Stimulated activated CD4-positive, alpha-beta T cell treated with anti-CD3 and anti-CD28 coated beads, Interleukin-12 subunit alpha, Interleukin-12 subunit beta, amount 100 ng/mL, for 4 hours (primary cell): ENCODE data around the gene COL23A1.

Source experiments
- DNase-seq: peaks from one replicate; pipeline ENCODE4 v3.0.0-alpha.2; 2020

The COL23A1 gene

GRCh38 chr5:178587763-178588611, 2.2 kb downstream of the COL23A1 start:
- DNase-seq = no peak

DNA sequence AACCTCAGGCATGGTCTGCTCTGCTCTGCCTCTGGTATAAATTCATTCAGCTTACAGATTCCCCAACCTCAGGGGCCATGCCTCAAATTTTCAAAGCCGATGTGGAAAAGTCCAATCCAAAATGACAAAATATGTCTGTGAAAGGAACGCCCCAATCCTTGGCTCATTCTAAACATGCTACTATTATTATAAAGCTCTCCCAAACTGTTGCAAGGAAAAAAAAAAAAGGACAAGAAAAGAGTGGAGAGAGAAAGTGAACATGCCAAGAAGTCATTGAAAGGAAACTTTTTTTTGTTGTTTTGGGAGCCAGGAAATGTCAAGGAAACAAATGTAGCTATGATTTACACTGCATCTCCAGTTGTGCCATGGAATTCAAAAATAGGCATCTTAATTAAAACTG, 3.8 kb downstream of the COL23A1 start:
- no peak for DNase-seq

GRCh38 chr5:178585421-178585820, 4.8 kb downstream of the COL23A1 start:
- DNase-seq = peak; percentile 34

DNA sequence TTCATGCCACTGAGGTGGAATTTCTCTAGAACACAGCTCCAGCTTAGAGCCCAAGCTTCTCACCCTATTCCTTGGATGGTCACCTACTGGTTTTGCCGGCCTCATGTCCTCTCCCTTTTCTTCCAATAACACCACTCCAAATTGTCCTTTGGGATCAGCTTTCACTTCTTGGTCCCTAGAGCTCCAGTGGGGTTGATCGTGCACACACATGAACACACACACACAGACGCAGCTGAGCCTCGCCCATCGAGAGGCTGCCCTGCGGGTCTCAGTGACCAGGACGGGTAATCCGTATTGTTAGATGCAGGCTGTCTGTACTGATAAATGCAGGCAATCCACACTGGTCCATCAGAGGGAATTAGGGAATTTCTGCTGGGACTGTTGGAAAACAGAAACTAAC, 6.9 kb downstream of the COL23A1 start:
- DNase-seq = no peak

GRCh38 chr5:178582291-178582690, 7.9 kb downstream of the COL23A1 start:
- DNase-seq = no peak

DNA sequence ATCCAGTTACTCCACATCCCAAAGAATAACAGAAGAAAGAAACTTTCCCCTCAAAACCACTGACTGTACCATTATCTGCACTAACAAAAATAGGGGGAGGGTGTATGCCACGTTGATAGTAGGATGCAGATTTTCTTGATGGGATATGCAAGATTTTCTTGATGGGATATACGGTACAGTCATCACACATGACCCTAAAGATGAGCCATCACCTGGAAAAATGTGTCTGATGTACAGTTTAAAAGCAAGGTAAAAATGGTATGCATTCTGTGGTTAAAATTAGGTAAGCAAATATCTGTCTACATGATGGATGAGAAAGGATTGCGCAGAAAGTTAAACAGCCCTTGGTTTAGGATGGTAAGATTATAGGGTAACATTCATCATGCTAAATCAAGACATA, 8.6 kb downstream of the COL23A1 start:
- DNase-seq = no peak

- no peak for DNase-seq
These were observed 9.8 kb downstream of the COL23A1 start for GRCh38 chr5:178580271-178580955.

GRCh38 chr5:178577944-178578343, 12.2 kb downstream of the COL23A1 start:
- DNase-seq = no peak

GRCh38 chr5:178577376-178577839, 12.8 kb downstream of the COL23A1 start:
- no peak for DNase-seq

- DNase-seq = no peak
These were observed 13.4 kb downstream of the COL23A1 start for GRCh38 chr5:178576591-178577351.

- DNase-seq = no peak
These were observed 17.0 kb downstream of the COL23A1 start for GRCh38 chr5:178573216-178573615.

- DNase-seq = no peak
These were observed 17.6 kb downstream of the COL23A1 start for GRCh38 chr5:178572617-178573016.

DNA sequence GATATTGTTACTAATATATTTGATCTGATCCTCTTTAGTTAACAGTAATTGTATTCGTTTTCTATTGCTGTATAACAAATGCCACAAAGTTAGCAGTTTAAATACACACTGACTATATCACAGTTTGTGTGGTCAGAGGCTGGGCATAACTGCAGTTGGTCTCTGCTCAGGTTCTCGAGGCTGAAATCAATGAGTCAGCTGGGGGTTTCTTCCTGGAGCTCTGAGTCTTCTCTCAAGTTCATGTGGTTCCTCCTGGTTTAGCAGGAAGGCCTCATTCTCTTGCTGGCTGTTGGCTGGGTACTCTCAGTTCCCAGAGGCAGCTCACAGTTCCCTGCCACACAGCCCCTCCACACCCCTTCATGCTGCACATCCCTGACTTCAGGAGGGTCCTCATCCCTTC, 20.7 kb downstream of the COL23A1 start:
- DNase-seq = no peak

DNA sequence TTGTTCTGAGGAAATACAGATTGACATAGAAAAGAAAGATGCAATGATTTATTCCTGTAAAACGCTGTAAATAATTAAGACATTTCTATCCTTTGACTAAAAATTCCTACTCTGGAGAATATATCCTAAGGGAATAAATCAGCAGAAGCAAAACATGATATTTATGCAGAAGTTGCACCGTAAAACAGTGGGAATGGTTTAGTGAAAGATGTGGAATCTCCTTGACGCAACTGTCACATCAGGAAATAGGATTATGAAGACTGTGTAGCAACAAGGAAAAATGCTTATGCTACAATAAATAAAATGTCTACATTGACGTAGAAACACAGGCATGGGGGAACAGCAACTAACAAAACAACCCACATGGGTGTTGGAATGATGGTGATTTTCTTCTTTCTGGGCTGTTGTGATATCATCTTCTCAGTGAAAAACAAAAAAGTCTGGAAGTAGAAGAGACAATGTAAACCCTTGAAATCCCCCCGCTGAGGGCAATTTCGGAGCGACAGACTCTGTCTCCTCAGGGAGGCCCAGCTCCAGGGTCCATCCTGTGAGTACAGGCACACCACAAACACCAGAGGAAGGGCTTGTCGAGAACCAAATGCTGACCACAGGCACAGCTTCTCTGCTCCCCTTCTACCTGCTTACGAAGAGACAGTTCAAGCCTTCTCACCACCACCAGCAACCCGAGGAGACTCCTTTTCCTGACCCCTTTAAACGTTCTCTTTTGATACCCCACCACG, 25.2 kb downstream of the COL23A1 start:
- DNase-seq = no peak

- DNase-seq = no peak
These were observed 25.8 kb downstream of the COL23A1 start for GRCh38 chr5:178564397-178564796.

GRCh38 chr5:178563621-178564020, 26.6 kb downstream of the COL23A1 start:
- no peak for DNase-seq

DNA sequence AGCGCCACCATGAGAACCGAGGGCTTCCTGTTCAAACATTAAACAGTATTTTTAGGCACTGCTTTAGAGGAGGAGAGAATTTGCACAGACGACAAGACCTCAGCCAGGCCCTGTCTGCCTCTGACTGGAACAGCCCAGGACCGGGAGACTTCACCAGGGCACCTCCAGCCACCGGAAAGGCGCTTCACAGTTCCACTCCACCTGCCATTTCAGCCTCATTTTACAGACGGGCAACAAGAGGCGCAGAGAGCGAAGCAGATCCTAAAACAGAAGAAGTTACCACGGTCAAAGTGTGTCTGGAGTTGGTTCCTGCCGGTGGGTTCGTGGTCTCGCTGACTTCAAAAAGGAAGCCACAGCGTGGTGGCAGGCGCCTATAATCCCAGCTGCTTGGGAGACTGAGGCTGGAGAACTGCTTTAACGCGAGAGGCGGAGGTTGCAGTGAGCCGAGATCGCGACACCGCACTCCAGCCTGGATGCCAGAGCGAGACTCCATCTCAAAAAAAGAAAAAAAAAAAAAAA, 28.4 kb downstream of the COL23A1 start:
- DNase-seq = no peak

- DNase-seq = no peak
These were observed 29.3 kb downstream of the COL23A1 start for GRCh38 chr5:178560911-178561310.

DNA sequence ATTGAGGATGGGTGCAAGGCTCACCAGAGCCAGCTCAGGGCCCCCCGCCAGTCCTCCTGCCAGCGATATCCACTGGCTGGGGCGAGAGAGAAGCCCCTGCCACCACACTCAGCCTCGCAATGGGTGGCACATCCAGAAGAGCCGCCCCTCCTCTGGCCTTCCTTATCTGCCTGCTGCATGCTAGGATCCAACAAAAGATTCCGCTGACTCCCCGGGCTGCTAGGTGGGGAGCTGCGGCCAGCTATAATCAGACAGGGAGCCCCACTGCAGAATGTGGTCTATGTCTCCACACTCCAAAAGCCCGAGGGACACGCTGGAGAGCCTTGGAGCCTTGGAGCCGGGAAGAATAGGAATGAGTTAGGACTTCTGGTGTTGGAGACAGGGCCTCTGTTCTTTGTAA, 32.8 kb downstream of the COL23A1 start:
- DNase-seq = no peak

DNA sequence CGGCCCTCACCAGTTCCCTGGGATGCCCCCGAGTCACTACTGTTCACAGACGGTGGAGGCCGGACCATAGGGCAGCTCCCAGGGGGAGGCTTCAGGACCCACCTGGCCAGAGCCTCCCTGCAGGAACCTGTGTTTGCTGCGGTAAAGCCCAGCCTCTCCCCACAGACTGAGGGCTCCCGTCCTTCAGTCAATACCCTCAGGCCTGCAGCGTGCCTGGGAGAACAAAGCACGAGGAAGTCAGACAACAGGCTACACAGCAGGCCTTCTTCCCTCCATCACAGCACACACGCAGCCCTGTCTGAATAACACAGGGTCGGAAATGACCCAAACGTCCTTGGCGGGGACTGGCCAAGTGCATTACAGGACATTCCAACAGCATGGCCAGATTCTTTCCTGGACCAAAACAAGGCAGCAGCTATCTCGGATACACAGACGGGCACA, 34.4 kb downstream of the COL23A1 start:
- no peak for DNase-seq

GRCh38 chr5:178555005-178555404, 35.2 kb downstream of the COL23A1 start:
- DNase-seq = no peak

- DNase-seq = no peak
These were observed 35.9 kb downstream of the COL23A1 start for GRCh38 chr5:178554311-178554710.
